OCI-LY1 (cell line): ENCODE measurements around the gene SH3TC2.

ENCODE experiments used
- H2AFZ ChIP-seq: fragments of 200-600 bp; sonication (generic), shearing (Covaris generic); 2 replicates; pipeline ENCODE4 v1.6.0; 2014; ENCODE audit warnings: antibody characterized with exemption, mild to moderate bottlenecking, low read length
- H3F3A ChIP-seq: fragments of 200-600 bp; sonication (generic), shearing (Covaris generic); 2 replicates; pipeline ENCODE4 v1.6.0; 2014; ENCODE audit warnings: mild to moderate bottlenecking, antibody characterized with exemption, low read length, moderate library complexity; ENCODE audit not compliant: insufficient read depth
- H3K27ac ChIP-seq: fragments of 200-600 bp; sonication (generic); 2 replicates; pipeline ENCODE4 v1.5.1; 2014; ENCODE audit warnings: low read length, mixed run types, mild to moderate bottlenecking, low read depth; ENCODE audit not compliant: poor library complexity, severe bottlenecking
- H3K27me3 ChIP-seq: fragments of 200-600 bp; sonication (generic); 2 replicates; pipeline ENCODE4 v1.6.0; 2014; ENCODE audit warnings: antibody characterized with exemption, mild to moderate bottlenecking, low read length, moderate library complexity; ENCODE audit not compliant: insufficient read depth
- H3K36me3 ChIP-seq: fragments of 200-600 bp; sonication (generic); 2 replicates; pipeline ENCODE4 v1.6.1; 2014; ENCODE audit warnings: mild to moderate bottlenecking, antibody characterized with exemption, low read length, moderate library complexity, mixed read lengths; ENCODE audit not compliant: insufficient read depth
- H3K4me1 ChIP-seq: fragments of 200-600 bp; sonication (generic); 2 replicates; pipeline ENCODE4 v1.5.1; 2014; ENCODE audit warnings: mild to moderate bottlenecking, low read length, moderate library complexity; ENCODE audit not compliant: insufficient read depth, severe bottlenecking
- H3K4me2 ChIP-seq: fragments of 200-600 bp; sonication (generic), shearing (Covaris generic); 2 replicates; pipeline ENCODE4 v1.6.1; 2014; ENCODE audit warnings: low read length
- H3K4me3 ChIP-seq: fragments of 200-600 bp; sonication (generic); 2 replicates; pipeline ENCODE4 v1.5.1; 2014; ENCODE audit warnings: low read length, low read depth, mild to moderate bottlenecking, mixed read lengths; ENCODE audit not compliant: poor library complexity, severe bottlenecking
- H3K79me2 ChIP-seq: fragments of 200-600 bp; shearing (Covaris generic); 2 replicates; pipeline ENCODE4 v1.6.1; 2016; ENCODE audit warnings: mixed run types, low read length, mixed read lengths; ENCODE audit not compliant: insufficient read depth
- H3K9ac ChIP-seq: fragments of 200-600 bp; sonication (generic), shearing (Covaris generic); 2 replicates; pipeline ENCODE4 v1.6.1; 2014; ENCODE audit warnings: mild to moderate bottlenecking, low read length, mixed read lengths
- H3K9me2 ChIP-seq: fragments of 200-600 bp; sonication (generic), shearing (Covaris generic); 2 replicates; pipeline ENCODE4 v1.6.1; 2014; ENCODE audit warnings: low read depth, mild to moderate bottlenecking, low read length, mixed read lengths
- H3K9me3 ChIP-seq: fragments of 200-600 bp; shearing (Covaris generic); 2 replicates; pipeline ENCODE4 v1.6.1; 2014; ENCODE audit warnings: low read length, mixed read lengths
- H4K20me1 ChIP-seq: fragments of 200-600 bp; sonication (generic), shearing (Covaris generic); 2 replicates; pipeline ENCODE4 v1.6.0; 2016; ENCODE audit warnings: mild to moderate bottlenecking, low read length; ENCODE audit not compliant: insufficient read depth
- CTCF ChIP-seq: fragments of 200-600 bp; sonication (generic), shearing (Covaris generic); IDR thresholded peaks from 2 replicates; pipeline ENCODE4 v1.5.1; 2017; ENCODE audit warnings: mild to moderate bottlenecking, antibody characterized with exemption, low read length, moderate library complexity, mixed read lengths
- EZH2 ChIP-seq: fragments of 200-600 bp; sonication (generic), shearing (Covaris generic); IDR thresholded peaks from 2 replicates; pipeline ENCODE4 v1.8.0; 2017; ENCODE audit warnings: borderline replicate concordance, mixed run types, mild to moderate bottlenecking, antibody characterized with exemption, low read length, moderate library complexity, mixed read lengths

SH3TC2 gene

GRCh38 chr5:148990817-148991216 lies 72.0 kb downstream of the SH3TC2 start:
- no peak for TF ChIP-seq CTCF
- no peak for TF ChIP-seq EZH2
- H3K4me3 ChIP-seq, result no peak overlapping the region
- no peaks in the 10 kb centered on the region for H3F3A ChIP-seq
- no peaks in the 10 kb centered on the region for H3K79me2 ChIP-seq
- H3K4me1 ChIP-seq, result no peaks in the 10 kb centered on the region
- no peaks in the 10 kb centered on the region for H3K36me3 ChIP-seq
- H4K20me1 ChIP-seq, result no peaks in the 10 kb centered on the region
- H3K9ac ChIP-seq, result no peak overlapping the region
- no peak overlapping the region for H3K4me2 ChIP-seq
- no peaks in the 10 kb centered on the region for H3K9me2 ChIP-seq
- H3K27me3 ChIP-seq, result no peaks in the 10 kb centered on the region
- no peak overlapping the region for H3K27ac ChIP-seq
- H3K9me3 ChIP-seq, result no peaks in the 10 kb centered on the region
- H2AFZ ChIP-seq, result no peak overlapping the region

GRCh38 chr5:148989567-148989966 lies 73.3 kb downstream of the SH3TC2 start:
- no peak overlapping the region for H3K4me3 ChIP-seq
- H3K36me3 ChIP-seq, result no peaks in the 10 kb centered on the region
- TF ChIP-seq CTCF (no peak), EZH2 (no peak)

GRCh38 chr5:148988328-148988727 lies 74.5 kb downstream of the SH3TC2 start:
- TF ChIP-seq CTCF, result no peak
- no peak for TF ChIP-seq EZH2
- Histone ChIP-seq H3K9me2 (no peaks in the 10 kb centered on the region), H3K4me3 (no peak overlapping the region), H3K9ac (no peak overlapping the region), H3K27ac (no peak overlapping the region), H3K27me3 (no peaks in the 10 kb centered on the region), H3K79me2 (no peaks in the 10 kb centered on the region), H3K4me1 (no peaks in the 10 kb centered on the region), H2AFZ (no peak overlapping the region), H3K9me3 (no peaks in the 10 kb centered on the region), H4K20me1 (no peaks in the 10 kb centered on the region), H3K36me3 (no peaks in the 10 kb centered on the region), H3K4me2 (no peak overlapping the region), H3F3A (no peaks in the 10 kb centered on the region)

More at GRCh38 chr5:148989567-148989966, 73.3 kb downstream of the SH3TC2 start:
- no peaks in the 10 kb centered on the region for H4K20me1 ChIP-seq
- no peaks in the 10 kb centered on the region for H3K27me3 ChIP-seq
- H3K9me2 ChIP-seq, result no peaks in the 10 kb centered on the region
- no peaks in the 10 kb centered on the region for H3K4me1 ChIP-seq
- H3K79me2 ChIP-seq, result no peaks in the 10 kb centered on the region
- H3K4me2 ChIP-seq, result no peak overlapping the region
- no peak overlapping the region for H3K9ac ChIP-seq
- H3K27ac ChIP-seq, result no peak overlapping the region
- H2AFZ ChIP-seq, result no peak overlapping the region
- no peaks in the 10 kb centered on the region for H3F3A ChIP-seq
- H3K9me3 ChIP-seq, result no peaks in the 10 kb centered on the region
